ENCODE results near the gene ZFYVE9. TPM values are rescaled to one million over a fixed set of nuclear protein-coding genes. Genes with fewer than 3 reads are reported as not detected.
A peak's percentile ranks its signal among the peaks of the same experiment; 100 is the strongest.

The ZFYVE9 gene
- polyA plus RNA-seq, 3 donors = 0.09 TPM; not detected in 2

GRCh38 chr1:52321061-52321460 lies 179.2 kb downstream of the ZFYVE9 start:
- H3K9me3 Mint-ChIP-seq = peaks cover 0 to 1% (median 0%) of the 10 kb centered on the region in 7 donors
- Histone ChIP-seq H3K36me3 (replicated peaks in 1 of 2; ENCODE audit: control insufficient read depth in 1 of 2, insufficient read depth in 2 of 2, low read length in 2 of 2) (no peaks in the 10 kb centered on the region), H2AFZ (ENCODE audit: insufficient read depth, low read depth, low read length, poor library complexity, severe bottlenecking) (no peak overlapping the region), H3K9me3 (replicated peaks in 1 of 2; ENCODE audit: control insufficient read depth in 1 of 2, insufficient read depth in 1 of 2, low read length in 2 of 2) (no peaks in the 10 kb centered on the region), H3K27ac (ENCODE audit: low read depth in 1 of 2, low read length in 2 of 2) (no peak overlapping the region), H3K9ac (ENCODE audit: insufficient read depth, low read length, poor library complexity, severe bottlenecking) (no peak overlapping the region), H3K27me3 (ENCODE audit: control insufficient read depth in 2 of 2, insufficient read depth in 2 of 2, low read length in 2 of 2) (no peaks in the 10 kb centered on the region), H3K4me1 (ENCODE audit: control insufficient read depth in 1 of 2, insufficient read depth in 2 of 2, low read length in 2 of 2) (no peaks in the 10 kb centered on the region), H3K4me2 (replicated peaks; ENCODE audit: extremely low read depth, low read length, poor library complexity, severe bottlenecking) (no peak overlapping the region), H3K4me3 (replicated peaks in 1 of 3; ENCODE audit: low read depth in 2 of 3, low read length in 3 of 3) (no peak overlapping the region), H4K20me1 (ENCODE audit: insufficient read depth, low read length) (no peaks in the 10 kb centered on the region), H3K79me2 (ENCODE audit: insufficient read depth, low read length) (no peaks in the 10 kb centered on the region)
- no peaks in the 10 kb centered on the region for H3K36me3 Mint-ChIP-seq
- DNase-seq = no peak
- no peak overlapping the region for H3K27ac Mint-ChIP-seq
- no peaks in the 10 kb centered on the region for H3K4me1 Mint-ChIP-seq
- peaks cover 0 to 7% (median 2%) of the 10 kb centered on the region in 3 donors for H3K27me3 Mint-ChIP-seq (ENCODE audit: low read depth in 3 of 3)
- intact Hi-C loops (cut with micrococcal nuclease) = no loop called here
- no CpG with 5 or more reads among the region's 2 CpGs for WGBS (ENCODE audit: insufficient coverage)
- H3K4me3 Mint-ChIP-seq = no peak overlapping the region
- no peak for TF ChIP-seq CTCF (IDR thresholded peaks at IDR 0.05)

DNA sequence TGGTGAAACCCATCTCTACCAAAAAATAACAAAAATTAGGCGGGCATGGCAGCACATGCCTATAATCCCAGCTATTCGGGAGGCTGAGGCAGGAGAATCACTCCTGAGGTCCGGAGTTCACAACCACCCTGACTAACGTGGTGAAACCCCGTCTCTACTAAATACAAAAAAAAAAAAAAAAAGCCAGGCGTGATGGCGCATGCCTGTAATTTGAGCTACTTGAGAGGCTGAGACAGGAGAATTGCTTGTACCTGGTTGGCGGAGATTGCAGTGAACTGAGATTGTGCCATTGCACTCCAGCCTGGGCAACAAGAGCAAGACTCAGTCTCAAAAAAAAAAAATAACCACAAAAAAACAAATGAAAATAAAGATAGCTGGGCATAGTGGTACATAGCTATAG lies 181.8 kb downstream of the ZFYVE9 start:
- intact Hi-C loops (cut with micrococcal nuclease) = no loop called here
- no peak for TF ChIP-seq CTCF (IDR thresholded peaks at IDR 0.05)
- Mint-ChIP-seq H3K27me3 (ENCODE audit: low read depth in 3 of 3) (peaks cover 2 to 6% (median 3%) of the 10 kb centered on the region in 3 donors), H3K4me3 (no peak overlapping the region), H3K9me3 (peaks cover 0 to 1% (median 0%) of the 10 kb centered on the region in 7 donors), H3K4me1 (no peaks in the 10 kb centered on the region), H3K36me3 (no peaks in the 10 kb centered on the region), H3K27ac (peak overlapping the region in 1 of 7 donors; percentile 31)
- no peak overlapping the region for H2AFZ ChIP-seq (ENCODE audit: insufficient read depth, low read depth, low read length, poor library complexity, severe bottlenecking)
- no peak overlapping the region for H3K4me2 ChIP-seq (replicated peaks; ENCODE audit: extremely low read depth, low read length, poor library complexity, severe bottlenecking)
- H3K27me3 ChIP-seq (ENCODE audit: control insufficient read depth in 2 of 2, insufficient read depth in 2 of 2, low read length in 2 of 2) = no peaks in the 10 kb centered on the region
- no peak overlapping the region for H3K9ac ChIP-seq (ENCODE audit: insufficient read depth, low read length, poor library complexity, severe bottlenecking)
- no peaks in the 10 kb centered on the region for H3K79me2 ChIP-seq (ENCODE audit: insufficient read depth, low read length)
- H3K36me3 ChIP-seq (replicated peaks in 1 of 2; ENCODE audit: control insufficient read depth in 1 of 2, insufficient read depth in 2 of 2, low read length in 2 of 2) = no peaks in the 10 kb centered on the region
- H3K4me1 ChIP-seq (ENCODE audit: control insufficient read depth in 1 of 2, insufficient read depth in 2 of 2, low read length in 2 of 2) = no peaks in the 10 kb centered on the region
- no peaks in the 10 kb centered on the region for H4K20me1 ChIP-seq (ENCODE audit: insufficient read depth, low read length)
- H3K27ac ChIP-seq (ENCODE audit: low read depth in 1 of 2, low read length in 2 of 2) = no peak overlapping the region
- no peaks in the 10 kb centered on the region for H3K9me3 ChIP-seq (replicated peaks in 1 of 2; ENCODE audit: control insufficient read depth in 1 of 2, insufficient read depth in 1 of 2, low read length in 2 of 2)
- no peak overlapping the region for H3K4me3 ChIP-seq (replicated peaks in 1 of 3; ENCODE audit: low read depth in 2 of 3, low read length in 3 of 3)
- no peak for DNase-seq
- WGBS (ENCODE audit: insufficient coverage) = no CpG with 5 or more reads among the region's 8 CpGs
